H1 (cell line): ENCODE data around the gene PCDHGB7. TPM values are rescaled to one million over a fixed set of nuclear protein-coding genes. Genes with fewer than 3 reads are reported as not detected.

Source experiments
- CTCF ChIA-PET: fragments of 300-600 bp; sonication (Branson Sonifier 250); formaldehyde crosslinking; loops from one replicate; lab custom pipeline; 2021; ENCODE audit not compliant: partially characterized antibody; lab: Charles Lee
- POLR2A ChIA-PET: fragments of 300-600 bp; sonication (Branson Sonifier 250); formaldehyde crosslinking; loops from one replicate; lab custom pipeline; 2021; ENCODE audit warnings: inconsistent platforms; ENCODE audit not compliant: partially characterized antibody; lab: Charles Lee
- DNase-seq, 2 experiments: peaks; one replicate each; pipeline versions ENCODE4 v3.0.0 to v3.0.0-alpha.2; 2010 to 2022; ENCODE audit warnings: low spot score in 2 of 2, low read depth in 1 of 2, mixed read lengths in 1 of 2
- FAIRE-seq: peaks from 2 replicates; lab custom pipeline; 2011; peaks lifted over from hg19 to GRCh38; lab: Jason Lieb, UNC
- H2AFZ ChIP-seq: 2 replicates; pipeline ENCODE4 v1.8.1; 2012; ENCODE audit warnings: low read length, inconsistent platforms
- H2AK5ac ChIP-seq: 2 replicates; pipeline ENCODE4 v1.6.1; 2013; ENCODE audit warnings: low read depth, low read length
- H2BK120ac ChIP-seq: replicated peaks from 2 replicates; pipeline ENCODE3; 2013; ENCODE audit warnings: low read depth, low read length, inconsistent platforms
- H2BK12ac ChIP-seq: 2 replicates; pipeline ENCODE4 v1.6.1; 2013; ENCODE audit warnings: low read depth, low read length
- H2BK15ac ChIP-seq: 2 replicates; pipeline ENCODE4 v1.6.1; 2013; ENCODE audit warnings: low read length
- H2BK20ac ChIP-seq: 2 replicates; pipeline ENCODE4 v1.6.1; 2013; ENCODE audit warnings: low read length
- H2BK5ac ChIP-seq: 2 replicates; pipeline ENCODE4 v1.6.1; 2013; ENCODE audit warnings: low read depth, low read length
- H3K14ac ChIP-seq: 2 replicates; pipeline ENCODE4 v1.6.1; 2013; ENCODE audit warnings: inconsistent platforms; ENCODE audit not compliant: insufficient read length
- H3K18ac ChIP-seq: 2 replicates; pipeline ENCODE4 v1.6.1; 2013; ENCODE audit warnings: low read length; ENCODE audit errors: extremely low read depth
- H3K23ac ChIP-seq: 2 replicates; pipeline ENCODE4 v1.6.1; 2013; ENCODE audit warnings: inconsistent platforms; ENCODE audit not compliant: insufficient read length
- H3K23me2 ChIP-seq: 2 replicates; pipeline ENCODE4 v1.6.1; 2013; ENCODE audit warnings: low read depth, low read length
- H3K27ac ChIP-seq: 2 replicates; pipeline ENCODE4 v1.6.1; 2011; ENCODE audit warnings: low read depth, low read length, inconsistent platforms
- H3K27me3 ChIP-seq, 4 experiments: replicated peaks in 1 of 4; 1 replicate in 1 of 4; 2 replicates in 3 of 4; pipeline versions ENCODE4 v1.6.1 to v1.8.1; 2011 to 2013; ENCODE audit warnings: low read length in 3 of 4, mild to moderate bottlenecking in 3 of 4, inconsistent platforms in 2 of 4, mixed read lengths in 2 of 4, moderate library complexity in 1 of 4; ENCODE audit not compliant: control insufficient read depth in 3 of 4, insufficient read depth in 3 of 4; ENCODE audit errors: extremely low read depth in 1 of 4
- H3K36me3 ChIP-seq, 4 experiments: 2 replicates each; pipeline versions ENCODE4 v1.6.1 to v1.8.1; 2011 to 2013; ENCODE audit warnings: mild to moderate bottlenecking in 4 of 4, low read length in 3 of 4, moderate library complexity in 2 of 4, control low read depth in 1 of 4, inconsistent platforms in 1 of 4; ENCODE audit not compliant: insufficient read depth in 4 of 4, control insufficient read depth in 2 of 4
- H3K4ac ChIP-seq: replicated peaks from 2 replicates; pipeline ENCODE3; 2013; ENCODE audit warnings: low read length, low read depth, mixed read lengths, inconsistent platforms; ENCODE audit not compliant: insufficient read length
- H3K4me1 ChIP-seq, 4 experiments: replicated peaks in 1 of 4; 1 replicate in 1 of 4; 2 replicates in 3 of 4; pipeline versions ENCODE4 v1.6.1 to v1.8.1; 2011 to 2013; ENCODE audit warnings: low read length in 3 of 4, inconsistent platforms in 2 of 4, mixed read lengths in 1 of 4; ENCODE audit not compliant: insufficient read depth in 4 of 4, control insufficient read depth in 3 of 4
- H3K4me2 ChIP-seq, 2 experiments: 2 replicates each; pipeline versions ENCODE4 v1.6.1 to v1.8.1; 2011 to 2013; ENCODE audit warnings: low read depth in 2 of 2, low read length in 2 of 2, control low read depth in 1 of 2, inconsistent platforms in 1 of 2, mild to moderate bottlenecking in 1 of 2; ENCODE audit not compliant: insufficient read depth in 1 of 2
- H3K4me3 ChIP-seq, 4 experiments: fragments of 200-600, 300-600 bp in 1 of 4; sonication (generic), shearing (Covaris generic), sonication (Bioruptor Twin) in 1 of 4; 2 replicates each; pipeline versions ENCODE4 v1.5.1 to v1.8.1; 2011 to 2016; ENCODE audit warnings: low read length in 4 of 4, low read depth in 3 of 4, control low read depth in 2 of 4, inconsistent platforms in 2 of 4, mild to moderate bottlenecking in 2 of 4, mixed read lengths in 1 of 4, moderate library complexity in 1 of 4; ENCODE audit not compliant: insufficient read depth in 2 of 4; ENCODE audit errors: extremely low read depth in 1 of 4
- H3K56ac ChIP-seq: replicated peaks from 2 replicates; pipeline ENCODE3; 2013; ENCODE audit warnings: low read depth, mild to moderate bottlenecking, mixed read lengths, low read length, inconsistent platforms; ENCODE audit not compliant: insufficient read length
- H3K79me1 ChIP-seq: 2 replicates; pipeline ENCODE4 v1.6.1; 2013; ENCODE audit warnings: low read depth, low read length, control low read depth
- H3K79me2 ChIP-seq, 2 experiments: 2 replicates each; pipeline versions ENCODE4 v1.6.1 to v1.8.1; 2012 to 2013; ENCODE audit warnings: low read length in 2 of 2, mild to moderate bottlenecking in 2 of 2, inconsistent platforms in 1 of 2; ENCODE audit not compliant: insufficient read depth in 2 of 2, control insufficient read depth in 1 of 2
- H3K9ac ChIP-seq, 4 experiments: replicated peaks in 1 of 4; 1 replicate in 1 of 4; 2 replicates in 3 of 4; pipeline versions ENCODE4 v1.6.1 to v1.8.1; 2011 to 2013; ENCODE audit warnings: low read depth in 3 of 4, low read length in 3 of 4, control low read depth in 2 of 4, mild to moderate bottlenecking in 2 of 4, moderate library complexity in 2 of 4, inconsistent platforms in 1 of 4; ENCODE audit errors: extremely low read depth in 1 of 4
- H3K9me3 ChIP-seq, 2 experiments: 2 replicates each; pipeline versions ENCODE4 v1.6.1 to v1.8.1; 2012 to 2013; ENCODE audit warnings: mild to moderate bottlenecking in 2 of 2, moderate library complexity in 2 of 2, control low read depth in 1 of 2, inconsistent platforms in 1 of 2, low read depth in 1 of 2, low read length in 1 of 2, mixed read lengths in 1 of 2; ENCODE audit not compliant: insufficient read depth in 2 of 2
- H4K20me1 ChIP-seq, 2 experiments: replicated peaks in 1 of 2; 2 replicates each; pipeline versions ENCODE3 to v1.8.1; 2011 to 2013; ENCODE audit warnings: inconsistent platforms in 2 of 2, low read length in 2 of 2, mild to moderate bottlenecking in 1 of 2; ENCODE audit not compliant: insufficient read depth in 2 of 2, control insufficient read depth in 1 of 2
- H4K5ac ChIP-seq: 2 replicates; pipeline ENCODE4 v1.6.1; 2013; ENCODE audit warnings: low read length, low read depth, mixed read lengths, inconsistent platforms; ENCODE audit not compliant: insufficient read length
- H4K8ac ChIP-seq: 2 replicates; pipeline ENCODE4 v1.8.0; 2013; ENCODE audit warnings: mild to moderate bottlenecking, moderate library complexity, low read length, inconsistent platforms; ENCODE audit not compliant: insufficient read depth; ENCODE audit errors: extremely low read depth
- H4K91ac ChIP-seq: replicated peaks from 2 replicates; pipeline ENCODE3; 2013; ENCODE audit warnings: low read length, mixed read lengths, inconsistent platforms; ENCODE audit not compliant: insufficient read length
- CREB1 ChIP-seq: IDR thresholded peaks from 2 replicates; pipeline ENCODE4 v1.6.1; 2012; ENCODE audit warnings: inconsistent platforms
- HDAC6 ChIP-seq: IDR thresholded peaks from one replicate; pipeline ENCODE4 v1.7.1; 2012; ENCODE audit warnings: low read depth, mild to moderate bottlenecking, inconsistent platforms, low read length, moderate library complexity
- KDM5A ChIP-seq: fragments of 200-600 bp; IDR thresholded peaks from 2 replicates; pipeline ENCODE4 v1.7.1; 2012; ENCODE audit warnings: mild to moderate bottlenecking, low read length, inconsistent platforms, mixed read lengths
- RBBP5 ChIP-seq: IDR thresholded peaks from 2 replicates; pipeline ENCODE4 v1.7.1; 2012; ENCODE audit warnings: low read depth, mild to moderate bottlenecking, inconsistent platforms, low read length, moderate library complexity, borderline replicate concordance
- SP1 ChIP-seq: IDR thresholded peaks from 2 replicates; pipeline ENCODE4 v1.6.1; 2011; ENCODE audit warnings: low read depth, low read length
- TBP ChIP-seq: IDR thresholded peaks from 2 replicates; pipeline ENCODE4 v1.6.1; 2011; ENCODE audit warnings: low read depth, low read length, improper control_type of control experiment
- USF2 ChIP-seq: IDR thresholded peaks from 2 replicates; pipeline ENCODE4 v1.6.1; 2011; ENCODE audit warnings: low read length, improper control_type of control experiment
- WGBS, 2 experiments: shearing (Covaris generic) in 1 of 2; methylation state at CpG; one replicate each; pipeline versions ENCODE4 v1.1.6 to v1.1.7; 2013 to 2015; ENCODE audit warnings: low lambda C conversion rate in 2 of 2, mixed read lengths in 2 of 2, inconsistent platforms in 1 of 2, low coverage in 1 of 2, missing lambda C conversion rate in 1 of 2; ENCODE audit not compliant: insufficient replicate concordance in 2 of 2, insufficient coverage in 1 of 2, insufficient read length in 1 of 2; ENCODE audit errors: extremely low coverage in 1 of 2, missing lambda C conversion rate in 1 of 2; 5-methylcytosine and 5-hydroxymethylcytosine counted together
- polyA plus RNA-seq, 7 experiments: library from polyadenylated mRNA; depleted of rRNA in 3 of 7; stranded (reverse) in 5 of 7; unstranded in 2 of 7; fragments of >200 nt in 5 of 7; fragments of 200-250 nt in 2 of 7; gene quantifications; 1 replicate in 5 of 7; 2 replicates in 1 of 7; 4 replicates in 1 of 7; pipeline versions ENCODE4 v1.2.1 to v1.2.3, GENCODE V29; 2011 to 2013; ENCODE audit warnings: missing spikeins in 2 of 7, mixed read lengths in 2 of 7
- total RNA-seq: library from RNA; stranded (reverse); fragmentation: NEBNext Ultra II Directional; extraction: Animal tissue kit (Norgen Biotek cat#: 25700); gene quantifications from 2 replicates; pipeline ENCODE4 v1.2.1, GENCODE V29; 2021

PCDHGB7 gene
- total and polyA plus RNA-seq, 2 of the 8 experiments (the other 6 are each of a cell fraction or from before 2014, with no cell fraction given): 4.1 to 9.5 TPM

GRCh38 chr5:141431286-141431685 lies 13.8 kb downstream of the PCDHGB7 start:
- Histone ChIP-seq H4K5ac (no peak overlapping the region), H4K8ac (no peak overlapping the region), H2BK120ac (no peak overlapping the region), H3K4ac (no peak overlapping the region), H3K9ac (no peak overlapping the region), H3K27ac (no peak overlapping the region), H3K4me2 (no peak overlapping the region), H2AK5ac (no peak overlapping the region), H3K56ac (no peak overlapping the region), H3K23ac (no peak overlapping the region), H3K36me3 (peaks cover 0 to 14% (median under 1%) of the 10 kb centered on the region in 4 experiments; a peak in 3 of 8 replicates), H2BK15ac (no peak overlapping the region), H2BK12ac (no peak overlapping the region), H2AFZ (no peak overlapping the region), H3K9me3 (peaks cover 34 to 44% of the 10 kb centered on the region in 2 experiments), H3K79me1 (peaks cover 2% of the 10 kb centered on the region; the same call in 1 of the 2 replicates), H3K23me2 (no peaks in the 10 kb centered on the region), H3K27me3 (no peaks in the 10 kb centered on the region), H4K91ac (no peak overlapping the region), H2BK5ac (no peak overlapping the region), H3K14ac (no peak overlapping the region), H4K20me1 (no peaks in the 10 kb centered on the region), H3K79me2 (no peaks in the 10 kb centered on the region), H2BK20ac (no peak overlapping the region), H3K18ac (no peak overlapping the region), H3K4me3 (no peak overlapping the region), H3K4me1 (no peaks in the 10 kb centered on the region)
- no peak for DNase-seq
- WGBS, 2 experiments: 97% methylated on average over 37 of the region's 37 CpGs; no CpG with 5 or more reads in 1 of the 2 experiments
- ChIA-PET CTCF (interaction anchor here (1.1 to 7.0 kb wide), 22 partner anchors 8 to 208 kb away, joined by 3 to 67 read pairs (median 6); partner anchors contain the start of genes PCDHB14, PCDHB15, PCDHGA10 and PCDHGA11), POLR2A (interaction anchor here (1.4 kb wide), 1 partner anchor 82 kb away, joined by 4 read pairs; no protein-coding TSS in a partner anchor)
- FAIRE-seq: no peak
- no peak for TF ChIP-seq SP1
- TF ChIP-seq KDM5A: no peak
- TF ChIP-seq USF2: no peak
- no peak for TF ChIP-seq RBBP5
- TF ChIP-seq CREB1: no peak
- TF ChIP-seq HDAC6: no peak
- no peak for TF ChIP-seq TBP
